Fibroblast of skin of left biceps (primary cell): Measurements from ENCODE around the gene ESYT2.

Experiments
- DNase-seq, 2 experiments: peaks; one replicate each; pipeline ENCODE4 v3.0.0-alpha.2; 2013; ENCODE audit warnings: low read depth in 2 of 2

The ESYT2 gene

GRCh38 chr7:158803367-158803969 is 25.8 kb downstream of the ESYT2 start:
- DNase-seq: no peak

DNA sequence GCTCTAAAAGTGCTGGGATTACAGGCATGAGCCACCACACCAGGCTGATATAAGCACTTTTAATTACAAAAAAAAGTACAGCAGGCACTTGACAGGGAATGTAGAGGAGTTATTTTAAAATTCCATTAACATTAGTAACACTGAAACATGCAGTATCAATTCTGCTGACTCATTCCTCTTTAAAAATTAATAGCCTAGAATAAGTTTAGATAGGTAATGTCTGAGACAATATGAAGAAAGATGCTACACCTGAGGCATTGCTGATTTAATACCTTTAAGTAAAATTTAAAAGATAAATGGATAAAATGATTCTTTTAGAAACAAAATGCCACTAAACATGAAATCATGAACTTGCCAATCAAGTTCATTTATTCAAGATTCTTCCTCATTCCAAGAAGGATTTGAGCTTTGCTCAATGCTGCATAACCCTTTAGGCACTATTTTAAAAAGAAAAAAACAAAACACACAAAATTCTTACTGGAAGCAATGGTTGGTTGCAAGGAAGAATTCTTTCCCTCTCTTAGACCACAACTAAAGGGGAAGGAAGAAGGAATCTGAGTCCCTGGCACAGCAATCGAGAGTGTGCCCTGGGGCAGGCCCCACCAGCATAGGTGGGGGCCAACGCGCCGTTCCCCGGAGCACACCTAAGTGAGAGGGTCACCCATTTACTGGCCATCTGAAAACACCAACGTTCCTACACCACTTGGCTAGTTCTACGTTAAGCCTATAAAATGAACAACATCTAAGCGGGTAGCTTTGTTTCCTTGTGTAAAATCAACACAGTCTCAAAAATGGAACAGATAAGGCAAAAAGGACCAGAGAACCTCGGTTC is 26.6 kb downstream of the ESYT2 start:
- no peak for DNase-seq

GRCh38 chr7:158798741-158799140 is 30.6 kb downstream of the ESYT2 start:
- no peak for DNase-seq

- DNase-seq: no peak
These were observed 32.6 kb downstream of the ESYT2 start for GRCh38 chr7:158796667-158797066.

- no peak for DNase-seq
These were observed 34.0 kb downstream of the ESYT2 start for GRCh38 chr7:158795272-158795671.

DNA sequence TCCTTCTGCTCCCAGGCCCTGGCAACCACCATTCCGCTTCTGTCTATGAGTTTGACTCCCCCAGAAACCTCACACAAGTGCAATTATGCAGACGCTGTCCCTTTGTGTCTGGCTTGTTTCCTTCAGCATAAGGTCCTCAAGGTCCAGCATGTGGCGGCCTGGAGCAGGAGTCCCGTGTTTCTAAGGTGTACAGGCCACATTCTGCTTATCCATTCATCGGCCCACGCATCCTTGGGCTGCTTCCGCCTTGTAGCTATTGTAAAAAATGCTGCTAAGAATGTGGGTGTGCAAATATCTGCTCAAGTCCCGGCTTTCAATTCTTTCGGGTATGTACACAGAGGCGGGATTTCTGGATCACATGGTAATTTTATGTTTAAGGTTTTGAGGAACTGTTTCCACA is 38.2 kb downstream of the ESYT2 start:
- no peak for DNase-seq

DNA sequence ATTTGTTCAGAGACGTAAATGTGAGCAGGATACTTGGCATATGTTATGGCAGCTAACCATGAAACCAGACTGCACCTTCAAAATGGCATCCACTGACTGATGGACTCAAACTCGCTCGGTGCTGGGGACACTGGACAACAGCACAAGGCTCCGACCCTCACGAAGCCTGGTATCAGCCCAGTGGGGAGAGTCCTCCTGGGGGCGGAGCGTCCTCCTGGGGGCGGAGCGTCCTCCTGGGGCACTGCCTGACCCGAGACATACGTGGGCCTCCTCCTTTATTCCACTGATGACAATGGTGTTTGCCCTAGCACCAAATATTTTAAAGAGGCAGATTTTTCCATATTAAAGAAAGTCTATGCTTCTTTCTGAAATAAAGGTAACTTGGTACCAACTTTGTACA is 39.5 kb downstream of the ESYT2 start:
- no peak for DNase-seq

DNA sequence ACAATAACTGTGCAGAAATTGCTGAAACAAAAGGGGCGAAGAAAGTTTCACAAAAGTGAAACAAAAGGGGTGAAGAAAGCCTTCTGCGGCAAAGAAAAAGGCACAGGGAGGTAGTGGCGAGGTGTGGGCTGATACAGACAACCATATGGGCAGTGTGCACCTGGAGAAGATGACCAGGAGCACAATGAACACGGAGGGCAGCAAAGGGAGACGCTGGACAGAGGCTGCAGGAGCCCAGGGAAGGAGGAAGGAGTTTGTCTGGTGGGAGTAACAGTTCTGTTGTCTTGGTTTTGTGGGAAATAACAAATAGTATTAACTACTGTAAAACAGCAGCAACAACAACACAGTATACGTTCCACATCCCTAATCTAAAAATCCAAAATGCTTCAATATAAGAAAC is 42.4 kb downstream of the ESYT2 start:
- DNase-seq: no peak

- DNase-seq: no peak
These were observed 45.0 kb downstream of the ESYT2 start for GRCh38 chr7:158784270-158784669.

GRCh38 chr7:158783595-158783994 is 45.7 kb downstream of the ESYT2 start:
- DNase-seq: no peak

DNA sequence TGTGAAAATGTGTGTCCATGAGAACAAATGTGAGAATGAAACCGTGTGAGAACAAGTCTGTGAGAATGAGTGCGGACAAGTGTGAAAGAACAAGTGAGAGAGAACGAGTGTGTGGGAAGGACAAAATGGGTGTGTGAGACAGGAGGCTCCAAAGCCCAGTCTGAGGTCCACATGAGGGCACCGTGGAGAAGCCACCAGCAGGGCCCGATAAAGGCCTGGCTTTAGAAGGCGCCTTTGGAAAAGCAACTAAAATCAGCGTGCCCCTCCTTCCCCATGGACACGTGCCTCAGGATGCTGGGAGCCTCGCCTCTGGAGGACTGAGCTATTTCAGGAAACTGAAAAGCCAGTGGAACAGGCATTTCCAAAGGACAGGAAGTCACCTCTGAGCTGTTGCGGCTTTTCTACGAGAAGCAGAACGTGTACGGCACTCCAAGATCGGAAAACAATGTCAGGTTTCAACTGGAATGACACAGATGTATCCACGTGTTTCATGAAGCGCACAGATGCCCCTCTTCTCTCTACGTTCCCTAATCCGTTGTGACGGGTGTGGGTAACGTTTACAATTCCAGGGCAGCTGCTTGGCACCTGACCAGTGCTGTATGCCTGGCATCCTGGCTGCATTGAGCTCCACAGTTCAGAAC is 46.4 kb downstream of the ESYT2 start:
- no peak for DNase-seq

DNA sequence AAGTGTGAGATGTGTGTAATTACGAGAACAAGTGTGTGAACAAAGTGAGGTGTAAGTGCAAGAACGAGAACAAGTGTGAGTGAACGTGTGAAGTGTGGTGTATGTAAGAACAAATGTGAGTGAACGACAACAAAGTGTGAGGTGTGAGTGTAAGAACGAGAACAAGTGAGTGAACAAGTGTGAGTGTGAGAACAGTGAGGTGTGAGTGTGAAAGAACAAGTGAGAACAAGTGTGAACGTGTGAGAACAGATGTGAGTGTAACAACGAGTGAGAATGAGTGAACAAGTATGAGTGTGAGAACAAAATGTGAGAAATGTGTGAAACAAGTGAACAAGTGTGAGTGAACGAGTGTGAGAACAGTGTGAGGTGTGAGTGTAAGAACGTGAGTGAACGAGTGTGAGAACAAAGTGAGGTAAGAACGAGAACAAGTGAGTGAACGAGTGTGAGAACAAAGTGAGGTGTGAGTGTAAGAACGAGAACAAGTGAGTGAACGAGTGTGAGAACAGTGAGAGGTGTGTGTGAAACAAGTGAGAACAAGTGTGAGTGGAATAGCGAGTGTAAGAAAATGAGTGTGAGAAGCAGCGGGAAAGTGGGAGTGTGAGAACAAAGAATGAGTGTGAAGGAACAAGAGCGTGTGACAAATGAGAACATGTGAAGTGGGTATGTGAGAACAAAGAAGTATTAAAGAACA is 47.2 kb downstream of the ESYT2 start:
- DNase-seq: no peak

- DNase-seq: no peak
These were observed 47.9 kb downstream of the ESYT2 start for GRCh38 chr7:158781217-158781973.

- DNase-seq: no peak
These were observed 50.0 kb downstream of the ESYT2 start for GRCh38 chr7:158779061-158780000.

DNA sequence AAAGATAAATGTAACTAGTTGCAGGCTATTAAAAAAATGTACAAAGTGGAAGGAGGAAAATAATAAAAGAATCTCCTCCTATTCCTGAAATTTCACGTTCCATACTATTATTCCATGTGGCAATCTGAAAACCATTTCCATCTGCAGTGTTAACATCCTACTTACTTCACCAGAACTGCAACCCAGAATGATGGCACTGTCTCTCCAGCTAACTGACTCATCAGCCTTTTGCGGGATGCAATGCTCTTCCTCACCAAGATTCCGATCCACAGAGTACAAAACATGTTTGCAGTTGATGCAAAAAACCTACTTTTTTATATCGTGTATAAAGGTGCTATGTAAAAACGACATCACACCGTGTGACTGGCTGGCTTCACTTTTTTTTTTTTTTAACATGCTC is 50.8 kb downstream of the ESYT2 start:
- DNase-seq: peak; percentile 42 to 44

GRCh38 chr7:158777793-158778192 is 51.5 kb downstream of the ESYT2 start:
- no peak for DNase-seq

GRCh38 chr7:158776474-158776873 is 52.8 kb downstream of the ESYT2 start:
- DNase-seq: no peak

DNA sequence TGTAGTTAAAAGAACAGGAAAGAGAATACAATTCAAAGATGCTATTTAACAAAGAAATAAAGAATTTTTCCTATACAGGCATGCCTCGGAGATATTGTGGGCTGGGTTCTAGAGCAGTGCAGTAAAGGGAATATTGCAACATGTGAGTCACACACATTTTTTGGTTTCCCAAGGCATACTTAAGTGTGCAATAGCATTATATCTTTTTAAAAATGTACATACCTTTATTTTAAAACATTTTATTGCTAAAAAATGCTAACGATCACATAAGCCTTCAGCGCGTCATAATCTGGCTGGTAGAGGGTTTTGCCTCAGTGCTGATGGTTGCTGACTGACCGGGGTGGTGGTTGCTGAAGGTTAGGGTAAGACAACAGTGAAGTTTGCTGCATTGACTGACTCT is 54.4 kb downstream of the ESYT2 start:
- DNase-seq: no peak

DNA sequence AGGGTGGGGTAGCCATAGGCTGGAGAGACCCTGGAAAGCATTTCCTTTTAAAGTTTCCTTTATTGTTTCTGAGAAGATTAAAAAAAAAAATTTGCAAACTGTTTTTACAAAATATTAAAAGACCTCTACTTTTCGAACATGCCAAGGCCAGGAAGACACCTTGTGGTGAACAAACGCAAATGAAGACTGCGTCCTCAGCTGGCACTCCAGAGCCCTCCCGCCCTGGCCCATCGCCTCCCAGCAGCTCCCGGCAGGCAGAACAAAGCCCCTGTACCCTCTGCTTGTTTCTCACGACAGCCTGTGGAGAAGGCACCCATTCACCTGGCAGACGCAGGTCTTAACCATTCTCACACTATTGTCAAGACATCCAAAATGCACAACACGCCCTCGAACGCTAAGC is 56.4 kb downstream of the ESYT2 start:
- DNase-seq: no peak

GRCh38 chr7:158771213-158771834 is 58.0 kb downstream of the ESYT2 start:
- no peak for DNase-seq
